Ovary (tissue), 1 donor: ENCODE results near the gene NOD1.

Source experiments
- EP300 ChIP-seq: sonication (generic); formaldehyde crosslinking; IDR thresholded peaks from one replicate; pipeline ENCODE4 v1.6.1; 2017; ENCODE audit warnings: antibody characterized with exemption
- POLR2A ChIP-seq: fragments of 450-650 bp; IDR thresholded peaks from one replicate; pipeline ENCODE4 v1.6.1; 2017; ENCODE audit warnings: antibody characterized with exemption, mild to moderate bottlenecking, moderate library complexity

GRCh38 chr7:30491417-30491816 is 12.8 kb upstream of the NOD1 start:
- TF ChIP-seq POLR2A (no peak), EP300 (no peak)
